Hematopoietic multipotent progenitor cell treated with erythropoietin and hydrocortisone succinate and interleukin-3 and kit ligand, for 4 days (in vitro differentiated cells): ENCODE measurements around the gene CTCFL.

Source experiments
- DNase-seq: peaks from one replicate; pipeline ENCODE4 v3.0.0-alpha.2; 2015

CTCFL gene

DNA sequence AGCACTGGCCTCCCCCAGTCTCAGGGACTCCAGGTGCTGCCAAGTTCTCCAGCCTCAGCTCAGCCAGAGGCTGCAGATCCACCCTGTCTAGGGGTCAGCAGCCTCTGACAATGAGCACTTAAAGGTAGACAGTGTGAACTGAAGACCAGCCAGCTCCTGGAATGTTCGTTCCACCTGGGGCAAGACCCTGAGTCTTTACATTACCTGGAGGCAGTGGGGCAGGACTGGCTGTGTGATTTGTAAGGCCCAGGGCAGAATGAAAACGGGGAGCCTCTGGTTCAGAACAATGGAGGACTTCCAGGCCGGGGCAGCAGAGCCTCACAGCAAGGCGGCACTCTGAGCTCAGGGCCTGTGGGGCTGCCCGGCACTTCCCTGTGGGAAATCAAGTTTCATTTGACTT, 65.0 kb downstream of the CTCFL start:
- DNase-seq, result no peak

DNA sequence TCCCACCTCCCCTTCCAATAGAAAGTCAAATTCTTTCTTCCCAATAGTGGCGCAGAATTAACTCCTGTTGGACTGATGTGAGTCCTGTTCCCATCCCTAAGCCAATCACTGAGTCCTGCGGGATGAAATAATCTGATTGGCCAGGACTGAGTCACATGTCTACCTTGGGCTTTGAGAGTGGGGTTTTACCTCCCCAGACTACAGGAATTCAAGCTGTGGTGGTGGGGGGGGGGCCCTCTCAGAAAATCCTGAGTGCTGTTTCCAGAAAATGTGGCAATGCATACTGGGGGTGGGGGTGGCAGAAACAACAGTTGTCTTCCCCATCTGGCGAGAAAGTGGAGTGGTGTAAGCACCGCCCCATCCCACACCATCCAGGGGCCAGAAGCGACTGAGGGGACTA, 65.7 kb downstream of the CTCFL start:
- DNase-seq, result no peak

DNA sequence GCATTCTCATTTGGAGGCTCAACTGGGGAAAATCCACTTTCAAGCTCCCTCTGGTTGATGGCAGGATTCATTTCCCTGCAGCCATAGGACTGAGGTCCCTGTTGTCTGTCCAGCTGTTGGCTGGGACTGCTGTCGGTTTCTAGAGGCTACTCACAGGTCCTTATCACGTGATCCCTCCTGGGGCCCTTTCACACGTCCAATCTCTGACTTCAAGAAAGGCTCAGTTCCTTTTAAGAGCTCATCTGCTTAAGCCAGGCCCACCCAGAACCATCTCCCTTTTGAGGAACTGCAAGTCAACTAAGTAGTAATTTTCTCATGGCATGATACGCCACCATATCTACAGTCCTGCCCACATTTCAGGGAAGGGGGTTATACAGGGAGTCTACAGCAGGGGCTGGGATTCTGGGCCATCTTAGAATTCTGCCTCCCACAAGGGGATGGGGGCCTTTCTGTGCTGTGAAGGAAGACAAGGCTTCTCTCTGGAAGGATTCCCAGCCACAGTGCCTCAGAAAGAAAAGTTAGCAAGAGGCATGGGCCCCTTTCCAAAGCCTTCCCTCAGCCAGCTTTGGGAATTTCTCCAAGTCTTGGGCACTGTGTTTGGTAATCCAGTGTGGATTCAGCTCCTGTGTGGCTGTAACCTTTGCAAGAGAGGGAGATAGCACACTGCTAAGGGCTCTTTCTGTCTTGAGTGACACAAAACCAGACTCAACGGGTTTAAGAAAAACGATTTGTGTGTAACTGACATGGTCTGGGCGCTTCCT, 66.4 kb downstream of the CTCFL start:
- DNase-seq, result no peak

DNA sequence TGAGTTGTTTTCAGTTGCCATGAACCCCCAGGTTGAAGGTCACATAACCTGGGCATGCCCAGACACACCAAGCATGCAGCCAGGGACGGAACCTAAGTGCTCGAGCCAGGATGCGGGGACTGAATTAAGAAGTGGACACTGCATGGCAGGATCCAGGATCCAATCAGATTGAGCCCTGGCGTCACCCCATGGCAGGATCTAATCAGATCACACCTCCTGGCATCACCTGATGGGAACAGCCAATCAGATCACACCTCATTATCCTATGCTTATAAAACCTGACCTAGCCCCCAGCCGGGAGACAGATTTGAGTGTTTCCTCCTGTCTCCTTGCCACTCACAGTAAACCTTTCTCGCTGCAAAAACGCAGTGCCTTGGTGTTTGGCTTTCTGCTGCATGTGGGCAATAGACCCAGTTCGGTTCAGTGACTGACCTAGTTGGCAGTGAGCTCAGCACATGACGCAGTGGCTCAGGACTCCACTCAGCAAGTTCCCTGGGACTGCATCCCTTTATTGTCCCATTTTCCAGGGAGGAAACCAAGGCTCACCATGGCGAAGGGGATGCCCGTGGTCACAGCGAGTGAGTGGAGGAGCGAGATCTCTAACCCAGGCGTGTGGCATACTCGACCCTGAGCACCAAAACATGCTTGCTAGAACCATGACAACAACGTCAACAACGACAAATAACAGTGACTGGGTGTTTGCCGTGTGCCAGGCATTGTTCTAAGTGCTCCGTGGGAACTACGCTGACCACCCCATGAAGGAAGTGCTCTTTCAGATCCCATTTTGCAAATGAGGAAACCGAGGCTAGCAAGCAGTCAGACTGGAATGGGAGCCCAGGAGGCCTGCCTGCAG, 67.5 kb downstream of the CTCFL start:
- DNase-seq, result no peak

DNA sequence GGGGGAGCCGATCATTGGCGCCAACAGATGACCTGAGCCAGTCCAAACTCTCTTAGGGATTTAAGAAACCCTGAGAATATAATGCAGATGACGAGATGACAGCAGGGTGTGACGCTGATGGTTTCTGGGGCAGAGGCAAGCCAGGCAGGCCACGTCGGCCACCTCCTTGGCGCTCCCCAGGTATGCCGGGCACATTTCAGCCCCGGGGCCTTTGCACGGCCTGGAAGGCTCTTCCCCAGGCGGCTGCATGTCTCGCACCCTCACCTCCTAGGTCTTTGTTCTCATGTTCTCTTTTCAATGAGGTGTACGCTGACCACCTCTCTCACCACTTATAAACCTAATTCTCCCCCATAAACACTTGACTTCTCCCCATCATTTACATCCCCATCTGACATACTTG, 68.8 kb downstream of the CTCFL start:
- no peak for DNase-seq

DNA sequence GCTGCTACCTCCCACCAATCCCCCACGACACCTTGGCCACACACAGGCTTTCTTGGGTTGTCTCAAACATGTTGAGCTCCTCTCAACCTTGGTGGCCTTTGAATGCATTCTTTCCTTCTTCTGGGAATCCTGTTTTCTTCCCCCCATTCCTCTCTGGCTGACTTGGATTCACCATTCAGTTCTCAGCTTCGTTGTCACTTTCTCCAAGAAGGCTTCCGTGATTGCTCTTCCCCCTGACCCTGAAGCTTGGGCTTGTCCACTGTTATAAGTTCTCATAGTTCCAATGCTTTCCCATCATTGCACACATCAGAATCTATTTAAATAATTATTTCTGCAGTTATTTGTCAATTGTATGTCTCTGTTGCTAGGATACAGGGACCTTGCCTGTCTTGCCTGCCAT, 69.6 kb downstream of the CTCFL start:
- no peak for DNase-seq

DNA sequence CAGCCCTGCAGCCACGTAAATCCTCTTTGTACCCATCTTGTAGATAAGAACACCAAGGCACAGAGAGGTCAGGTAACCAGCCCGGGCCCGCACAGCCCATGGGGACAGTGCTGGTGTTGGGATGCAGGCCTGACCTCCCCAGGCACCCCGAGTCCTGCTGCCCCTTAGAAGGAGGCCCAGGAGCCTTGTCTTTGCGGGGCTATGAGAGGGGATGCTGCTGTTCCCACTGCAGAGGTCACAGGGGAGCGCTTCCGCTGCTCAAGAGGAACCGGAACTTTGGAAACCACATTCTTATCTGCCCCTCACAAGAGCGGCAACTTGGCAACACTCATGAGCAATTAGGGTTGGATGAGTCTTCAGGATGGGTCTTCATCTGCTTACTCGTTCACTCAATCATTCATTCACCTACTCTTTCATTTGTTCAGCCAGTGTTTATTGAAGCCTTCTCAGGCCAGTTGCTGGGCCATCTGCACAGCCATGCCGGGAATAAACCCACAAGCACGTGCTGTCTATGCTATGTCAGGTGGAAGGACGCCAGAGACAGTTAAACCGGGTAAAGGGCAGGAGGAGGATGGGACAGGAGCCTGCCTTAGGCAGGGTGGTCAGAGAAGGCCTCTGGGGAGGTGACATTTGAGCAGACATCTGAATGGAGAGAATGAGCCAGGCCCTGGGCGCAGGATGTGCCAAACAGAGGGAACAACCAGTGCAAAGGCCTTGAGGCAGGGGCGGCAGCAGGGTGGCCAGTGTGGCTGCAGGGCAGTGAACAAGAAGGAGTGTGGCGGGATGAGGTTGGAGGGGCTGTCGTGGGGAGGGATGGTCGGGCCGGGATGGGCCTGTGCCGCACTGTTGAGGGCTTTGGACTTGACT, 72.9 kb downstream of the CTCFL start:
- DNase-seq, result peak; percentile 98

DNA sequence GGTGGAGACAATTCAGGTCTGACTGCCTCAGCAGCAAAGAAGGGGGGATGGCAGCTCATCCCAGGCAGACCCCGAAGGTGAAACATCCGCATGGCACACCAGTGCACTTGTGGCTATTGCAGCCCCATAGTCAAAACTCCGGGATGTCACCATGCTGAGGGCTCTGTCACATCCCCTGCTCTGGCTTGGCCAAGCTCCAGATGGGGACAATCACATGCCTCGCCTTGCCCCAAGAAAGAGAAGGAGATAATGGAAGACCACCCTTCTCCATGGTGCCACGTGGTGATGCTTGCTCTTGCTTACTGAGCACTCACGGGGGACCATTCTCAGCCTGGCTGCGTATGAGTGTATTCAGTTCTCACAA, 73.5 kb downstream of the CTCFL start:
- DNase-seq, result no peak

DNA sequence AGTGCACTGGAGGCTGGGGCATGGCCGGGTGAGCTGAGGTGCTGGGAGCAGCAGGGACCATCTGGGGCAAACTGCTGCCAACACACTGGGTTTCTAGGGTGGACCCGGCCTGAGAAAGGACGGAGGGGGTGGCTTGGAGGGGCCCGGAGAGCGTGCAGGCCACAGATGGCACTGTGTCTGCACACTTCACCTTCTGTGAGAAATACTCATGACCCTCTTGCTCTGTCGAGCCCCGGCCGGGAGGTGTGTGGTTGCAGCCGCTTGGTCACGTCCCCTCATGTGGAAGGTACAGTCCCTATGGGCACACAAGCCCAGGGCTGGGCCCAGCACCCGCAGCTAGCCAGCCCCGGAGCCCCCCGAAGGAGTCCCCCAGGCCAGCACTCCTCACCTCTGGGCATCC, 74.0 kb downstream of the CTCFL start:
- DNase-seq, result peak; percentile 51

DNA sequence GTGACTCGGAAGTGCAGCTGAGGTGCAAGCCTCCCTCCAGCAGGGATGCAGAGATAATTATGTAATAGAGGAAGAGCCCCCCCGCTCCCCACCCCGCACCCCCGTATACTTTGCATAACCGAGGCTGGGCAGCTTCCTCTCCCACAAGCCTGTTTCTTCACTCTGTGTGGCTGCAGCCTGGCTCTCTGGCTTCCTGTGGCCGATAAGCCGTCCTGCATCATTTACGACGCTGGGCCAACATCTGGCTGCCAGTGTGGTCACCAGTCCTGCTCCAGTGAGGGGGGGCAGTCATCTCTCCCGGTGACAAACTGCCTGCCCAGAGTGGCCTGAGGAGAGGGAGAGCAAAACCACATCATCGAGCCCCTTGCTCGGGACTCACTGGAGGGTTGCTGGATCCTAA, 74.5 kb downstream of the CTCFL start:
- DNase-seq, result peak; percentile 96

DNA sequence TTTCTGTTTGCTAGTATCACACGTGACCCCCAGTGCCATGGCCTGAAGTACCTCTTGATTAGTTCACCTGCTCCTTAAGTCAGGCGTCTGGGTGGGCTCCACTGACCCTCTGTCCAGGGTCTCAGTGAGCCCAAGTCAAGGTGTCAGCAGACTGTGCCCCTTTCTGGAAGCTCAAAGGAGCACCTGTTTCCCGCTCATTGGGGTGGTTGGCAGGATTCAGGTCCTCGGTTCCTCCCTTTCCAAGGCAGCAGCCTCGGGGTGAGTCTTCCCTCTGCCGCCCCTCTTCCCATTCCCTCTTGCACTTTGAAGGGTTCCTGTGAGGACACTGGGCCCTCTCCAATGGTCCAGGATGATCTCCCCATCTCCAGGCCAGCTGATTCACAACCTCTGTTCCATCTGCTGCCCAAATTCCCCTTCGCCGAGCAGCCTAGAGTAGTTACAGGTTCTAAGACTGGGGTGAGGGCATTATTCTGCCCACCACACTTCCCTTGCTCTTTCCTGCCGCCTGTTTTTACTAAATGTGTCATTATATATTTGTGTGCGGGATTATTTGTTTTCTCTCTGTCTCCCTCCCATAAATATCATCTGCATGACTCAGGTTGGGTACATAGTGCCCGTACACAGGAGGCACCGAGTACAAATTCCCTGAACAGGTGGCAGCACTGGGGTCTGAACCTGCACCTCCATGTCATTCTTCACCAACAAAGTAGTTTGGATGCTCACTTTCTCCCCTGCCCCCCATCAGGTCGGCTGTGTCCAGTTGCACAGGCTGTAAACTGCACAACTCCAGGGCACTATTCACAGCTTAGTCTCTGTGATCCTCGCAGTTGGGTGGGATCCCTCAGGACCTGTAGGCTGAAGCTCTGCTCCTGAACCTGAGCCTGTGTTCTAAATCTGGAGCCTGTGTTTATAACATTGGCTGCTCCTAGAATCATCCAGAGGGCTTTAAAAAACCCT, 75.3 kb downstream of the CTCFL start:
- DNase-seq, result no peak

DNA sequence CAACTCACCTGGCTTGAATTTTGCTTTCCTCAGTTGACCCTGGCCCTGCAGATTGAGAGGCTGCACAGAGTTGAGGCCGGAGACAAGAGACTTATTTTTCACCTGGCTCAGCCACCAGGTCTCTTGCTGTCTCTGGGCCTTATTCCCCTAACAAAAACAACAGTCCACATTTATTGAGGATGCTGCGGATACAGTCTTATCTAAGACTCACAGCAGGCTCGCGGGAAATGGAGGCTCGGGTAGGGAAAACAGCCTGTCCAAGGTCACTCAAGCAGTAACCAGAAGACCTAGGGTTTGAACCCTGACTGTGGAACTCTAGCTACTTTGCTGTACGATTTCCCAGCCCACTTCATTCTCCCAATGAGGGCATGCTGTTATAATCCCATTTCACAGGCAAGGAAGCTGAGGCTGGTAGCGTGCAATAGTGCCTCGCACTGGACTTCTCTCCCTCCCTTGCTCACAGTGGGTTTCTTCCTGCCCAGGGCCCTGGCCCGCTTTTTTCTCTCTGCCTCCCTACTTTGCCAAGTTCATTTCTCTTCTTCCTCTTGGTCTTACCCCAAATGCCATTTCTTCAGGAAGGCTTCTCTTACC, 76.1 kb downstream of the CTCFL start:
- DNase-seq, result peak; percentile 51
